ENCODE measurements around the gene CASK.

GRCh38 chrX:41507919-41508318, 415.4 kb downstream of the CASK start:
- TF ChIP-seq CTCF (IDR thresholded peaks at IDR 0.05; ENCODE audit: low read depth, low read length, poor library complexity, severe bottlenecking) (no peak), EZH2phosphoT487 (IDR thresholded peaks at IDR 0.05; ENCODE audit: borderline replicate concordance, low read length) (no peak)
